Mesendoderm (in vitro differentiated cells): ENCODE data around the gene SCN4A.

Experiments
- DNase-seq: peaks from one replicate; pipeline ENCODE4 v3.0.0; 2013
- H2AK5ac ChIP-seq: 2 replicates; pipeline ENCODE4 v1.6.1; 2013; ENCODE audit warnings: low read length, inconsistent platforms
- H2BK120ac ChIP-seq: 2 replicates; pipeline ENCODE4 v1.6.1; 2013; ENCODE audit warnings: low read depth, mild to moderate bottlenecking, low read length, moderate library complexity, mixed read lengths
- H2BK15ac ChIP-seq: replicated peaks from 2 replicates; pipeline ENCODE4 v1.6.1; 2013; ENCODE audit warnings: low read depth, mild to moderate bottlenecking, moderate library complexity
- H2BK5ac ChIP-seq: 2 replicates; pipeline ENCODE4 v1.6.1; 2013; ENCODE audit warnings: low read length, inconsistent platforms
- H3K18ac ChIP-seq: 2 replicates; pipeline ENCODE4 v1.6.1; 2013; ENCODE audit warnings: mild to moderate bottlenecking, low read length, mixed read lengths
- H3K23ac ChIP-seq: one replicate; pipeline ENCODE4 v1.6.1; 2013; ENCODE audit warnings: low read length
- H3K27ac ChIP-seq: 2 replicates; pipeline ENCODE4 v1.5.1; 2013; ENCODE audit warnings: low read depth, mild to moderate bottlenecking, inconsistent platforms, low read length, moderate library complexity
- H3K27me3 ChIP-seq: 2 replicates; pipeline ENCODE4 v1.6.1; 2013; ENCODE audit warnings: low read length, control low read depth, mild to moderate bottlenecking, inconsistent platforms; ENCODE audit not compliant: insufficient read depth, poor library complexity
- H3K36me3 ChIP-seq: 2 replicates; pipeline ENCODE4 v1.6.1; 2013; ENCODE audit warnings: low read length, inconsistent platforms; ENCODE audit not compliant: control insufficient read depth, insufficient read depth
- H3K4ac ChIP-seq: one replicate; pipeline ENCODE4 v1.6.1; 2013; ENCODE audit warnings: low read depth, mild to moderate bottlenecking, low read length, moderate library complexity
- H3K4me1 ChIP-seq: 2 replicates; pipeline ENCODE4 v1.6.1; 2013; ENCODE audit warnings: low read depth, low read length, inconsistent platforms; ENCODE audit not compliant: control insufficient read depth
- H3K4me2 ChIP-seq: 2 replicates; pipeline ENCODE4 v1.6.1; 2013; ENCODE audit warnings: low read length
- H3K4me3 ChIP-seq: 2 replicates; pipeline ENCODE4 v1.5.1; 2013; ENCODE audit warnings: mild to moderate bottlenecking, low read length
- H3K56ac ChIP-seq: one replicate; pipeline ENCODE4 v1.6.1; 2013; ENCODE audit warnings: low read length
- H3K79me1 ChIP-seq: 2 replicates; pipeline ENCODE4 v1.6.1; 2013; ENCODE audit warnings: low read length, inconsistent platforms
- H3K79me2 ChIP-seq: 2 replicates; pipeline ENCODE4 v1.6.1; 2013; ENCODE audit warnings: mild to moderate bottlenecking, low read length; ENCODE audit not compliant: control insufficient read depth, insufficient read depth
- H3K9ac ChIP-seq: 2 replicates; pipeline ENCODE4 v1.6.1; 2013; ENCODE audit warnings: low read length, inconsistent platforms
- H4K5ac ChIP-seq: one replicate; pipeline ENCODE4 v1.6.1; 2013; ENCODE audit warnings: low read length
- H4K8ac ChIP-seq: one replicate; pipeline ENCODE4 v1.6.1; 2013; ENCODE audit warnings: low read depth, mild to moderate bottlenecking, control low read depth, low read length, moderate library complexity
- WGBS: extraction: QIAGEN DNeasy Blood & Tissue Kit; methylation state at CpG from one replicate; pipeline ENCODE4 v1.1.7; 2013; ENCODE audit warnings: low lambda C conversion rate, missing lambda C conversion rate; ENCODE audit not compliant: insufficient coverage; ENCODE audit errors: extremely low coverage; 5-methylcytosine and 5-hydroxymethylcytosine counted together

The SCN4A gene

DNA sequence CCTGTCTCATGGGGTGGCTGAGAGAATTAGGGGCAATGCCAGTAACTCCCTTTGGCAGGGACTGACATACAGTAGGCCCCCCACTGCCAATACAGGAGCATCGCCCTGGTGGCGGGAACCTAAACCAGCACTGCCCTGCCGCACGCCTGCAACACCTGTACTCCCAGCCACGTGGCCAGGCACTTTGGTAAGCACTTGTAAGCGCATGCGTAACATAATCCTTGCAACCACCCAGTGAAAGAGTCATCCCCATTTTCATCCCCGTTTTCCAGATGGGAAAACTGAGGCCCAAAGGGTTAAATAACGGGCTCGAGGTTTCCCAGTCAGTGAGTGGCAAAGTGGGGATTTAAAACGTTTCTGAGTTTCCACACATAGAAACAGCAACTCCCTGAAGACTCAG, 17.5 kb downstream of the SCN4A start:
- Histone ChIP-seq H3K79me2 (no peaks in the 10 kb centered on the region), H2BK15ac (no peak overlapping the region), H3K9ac (no peak overlapping the region), H3K36me3 (no peaks in the 10 kb centered on the region), H2BK5ac (no peak overlapping the region), H3K23ac (no peak overlapping the region), H3K27me3 (peaks cover 4% of the 10 kb centered on the region), H3K18ac (no peak overlapping the region), H2BK120ac (no peak overlapping the region), H3K4me2 (no peak overlapping the region), H3K4me1 (no peaks in the 10 kb centered on the region), H4K5ac (no peak overlapping the region), H3K4me3 (no peak overlapping the region), H2AK5ac (no peak overlapping the region), H4K8ac (no peak overlapping the region), H3K79me1 (no peaks in the 10 kb centered on the region), H3K27ac (no peak overlapping the region), H3K56ac (no peak overlapping the region), H3K4ac (no peak overlapping the region)
- WGBS = no CpG with 5 or more reads among the region's 11 CpGs
- no peak for DNase-seq

DNA sequence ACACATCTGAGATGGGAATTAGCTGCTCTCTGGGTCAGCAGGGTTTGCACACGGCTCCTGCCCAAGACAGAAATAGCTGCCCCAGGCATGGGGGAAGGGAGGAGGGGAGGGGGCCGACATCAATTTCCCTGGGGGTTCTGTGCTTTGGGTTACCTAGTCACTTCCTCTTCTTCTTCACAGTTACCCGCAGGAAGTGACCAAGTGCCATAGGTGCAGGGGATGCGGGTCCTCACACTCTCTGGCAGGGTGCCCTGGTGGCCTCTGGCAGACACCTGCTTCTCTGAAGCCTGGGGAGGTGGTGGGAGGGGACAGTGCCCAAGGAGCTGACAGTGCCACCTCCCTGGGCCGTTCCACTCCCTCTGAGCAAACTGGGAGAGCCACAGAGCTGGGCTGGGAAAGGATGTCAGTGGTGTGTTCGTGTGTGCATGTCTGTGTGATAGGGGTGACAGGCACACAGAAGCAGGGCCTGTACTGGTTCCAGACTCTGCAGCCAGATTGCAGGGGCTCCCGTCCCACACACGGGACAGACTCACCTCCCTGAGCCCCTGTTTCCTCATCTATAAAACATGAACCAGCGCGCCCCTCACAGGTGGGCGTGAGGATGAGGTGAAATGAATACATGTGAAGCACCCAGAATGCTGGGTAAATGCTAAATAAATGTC, 18.2 kb downstream of the SCN4A start:
- H3K4me1 ChIP-seq = no peaks in the 10 kb centered on the region
- no peak overlapping the region for H2AK5ac ChIP-seq
- no peak overlapping the region for H3K4ac ChIP-seq
- no peaks in the 10 kb centered on the region for H3K36me3 ChIP-seq
- peaks cover under 1% of the 10 kb centered on the region for H3K27me3 ChIP-seq
- H3K4me2 ChIP-seq = no peak overlapping the region
- H3K4me3 ChIP-seq = no peak overlapping the region
- no CpG with 5 or more reads among the region's 11 CpGs for WGBS
- H2BK120ac ChIP-seq = no peak overlapping the region
- H2BK5ac ChIP-seq = no peak overlapping the region
- H3K27ac ChIP-seq = no peak overlapping the region
- no peak overlapping the region for H3K9ac ChIP-seq
- H4K8ac ChIP-seq = no peak overlapping the region
- no peak for DNase-seq
- H3K56ac ChIP-seq = no peak overlapping the region
- H3K23ac ChIP-seq = no peak overlapping the region
- H3K79me2 ChIP-seq = no peaks in the 10 kb centered on the region
- no peaks in the 10 kb centered on the region for H3K79me1 ChIP-seq
- H3K18ac ChIP-seq = no peak overlapping the region
- no peak overlapping the region for H2BK15ac ChIP-seq
- no peak overlapping the region for H4K5ac ChIP-seq

DNA sequence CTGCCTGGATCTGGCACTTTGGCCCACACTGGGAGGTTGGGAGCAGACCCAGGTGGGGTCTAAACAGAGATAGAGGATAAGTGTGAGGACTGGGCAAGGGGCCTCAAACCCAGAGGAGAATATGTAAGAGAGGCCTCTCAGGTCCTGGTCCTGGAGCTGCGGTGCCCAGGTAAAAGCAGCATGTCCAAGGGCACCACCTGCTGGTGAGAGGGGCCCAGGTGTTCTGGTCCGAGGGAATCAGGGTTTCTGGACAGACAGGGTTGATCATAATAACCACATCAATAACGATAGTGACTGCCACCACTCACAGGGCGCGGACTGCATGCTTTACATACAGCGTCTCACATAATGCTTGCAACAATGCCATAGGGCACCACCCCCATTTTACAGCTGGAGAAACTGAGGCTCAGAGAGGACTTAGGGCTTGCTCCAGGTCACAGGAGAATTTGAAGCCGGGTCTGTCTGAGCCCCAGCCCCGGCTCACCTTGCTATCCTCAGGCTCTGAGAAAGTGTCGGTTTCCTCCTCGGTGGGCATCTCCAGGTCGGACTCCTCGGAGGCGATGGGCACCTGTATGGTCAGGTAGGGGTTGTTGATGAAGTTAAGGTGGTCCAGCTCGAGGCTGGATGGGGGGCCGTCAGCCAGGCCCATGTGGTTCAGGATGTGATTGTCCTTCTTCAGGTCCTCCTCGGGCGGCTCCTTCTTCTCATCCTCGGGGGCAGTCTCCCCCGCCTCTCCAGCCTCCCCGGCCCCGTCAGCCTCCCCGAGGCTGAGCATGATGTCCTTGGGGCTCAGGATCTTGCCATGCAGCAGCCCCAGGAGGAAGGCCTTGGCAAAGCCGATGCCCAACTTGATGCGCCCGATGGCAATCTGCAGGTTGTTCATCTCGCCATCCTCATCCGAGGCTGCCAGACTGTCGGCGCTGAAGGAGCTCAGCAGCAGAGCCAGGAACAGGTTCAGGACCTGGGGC, 21.5 kb downstream of the SCN4A start:
- no peak overlapping the region for H2BK120ac ChIP-seq
- no peaks in the 10 kb centered on the region for H3K36me3 ChIP-seq
- H2BK15ac ChIP-seq = no peak overlapping the region
- H3K79me1 ChIP-seq = no peaks in the 10 kb centered on the region
- H3K23ac ChIP-seq = no peak overlapping the region
- H3K4ac ChIP-seq = no peak overlapping the region
- H3K56ac ChIP-seq = no peak overlapping the region
- H3K18ac ChIP-seq = no peak overlapping the region
- no peak overlapping the region for H3K9ac ChIP-seq
- no peak overlapping the region for H2BK5ac ChIP-seq
- no peak overlapping the region for H3K4me2 ChIP-seq
- H4K8ac ChIP-seq = no peak overlapping the region
- no peaks in the 10 kb centered on the region for H3K79me2 ChIP-seq
- no peak overlapping the region for H4K5ac ChIP-seq
- DNase-seq = peak; percentile 54
- no CpG with 5 or more reads among the region's 29 CpGs for WGBS
- no peak overlapping the region for H3K27ac ChIP-seq
- H3K27me3 ChIP-seq = no peaks in the 10 kb centered on the region
- no peaks in the 10 kb centered on the region for H3K4me1 ChIP-seq
- no peak overlapping the region for H3K4me3 ChIP-seq
- no peak overlapping the region for H2AK5ac ChIP-seq

DNA sequence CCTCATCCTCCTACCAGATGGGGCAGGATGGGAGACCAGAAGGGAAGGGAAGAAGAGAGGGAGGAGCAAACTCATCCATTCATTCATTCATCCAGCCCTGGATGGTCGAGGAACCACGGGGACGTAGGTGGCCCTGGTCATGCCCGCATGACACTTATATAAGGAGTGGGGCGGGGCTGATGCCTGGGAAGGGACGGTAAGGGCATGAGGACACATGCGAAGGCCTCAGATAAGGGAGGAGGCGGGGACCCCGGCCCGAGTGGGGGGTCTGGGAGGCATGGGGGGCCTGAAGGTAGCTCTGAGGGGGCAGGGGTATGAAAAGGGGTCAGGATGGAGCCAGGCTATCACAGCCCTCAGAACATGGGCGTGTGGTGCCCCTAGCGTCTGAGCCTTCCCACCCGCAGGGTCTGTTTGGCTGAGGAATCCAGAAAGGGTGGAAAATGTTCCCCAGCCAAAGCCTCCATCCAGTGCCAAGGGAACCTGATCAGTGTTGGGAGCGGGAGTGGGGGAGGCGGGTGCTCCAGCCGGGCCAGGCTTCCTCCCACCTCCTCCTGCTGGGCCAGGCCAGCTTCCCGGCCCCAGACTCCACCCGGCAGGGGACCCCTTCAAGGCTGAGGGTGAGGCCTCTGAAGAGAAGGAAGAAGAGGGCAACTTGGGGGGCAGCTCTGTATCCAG, 23.0 kb downstream of the SCN4A start:
- H2BK5ac ChIP-seq = no peak overlapping the region
- no peak overlapping the region for H3K18ac ChIP-seq
- H3K56ac ChIP-seq = no peak overlapping the region
- no peak for DNase-seq
- no peak overlapping the region for H4K8ac ChIP-seq
- H4K5ac ChIP-seq = no peak overlapping the region
- no peak overlapping the region for H3K4me3 ChIP-seq
- H3K9ac ChIP-seq = no peak overlapping the region
- no peaks in the 10 kb centered on the region for H3K36me3 ChIP-seq
- no peaks in the 10 kb centered on the region for H3K79me1 ChIP-seq
- no peak overlapping the region for H2BK120ac ChIP-seq
- no CpG with 5 or more reads among the region's 18 CpGs for WGBS
- H2AK5ac ChIP-seq = no peak overlapping the region
- H3K79me2 ChIP-seq = no peaks in the 10 kb centered on the region
- H3K27ac ChIP-seq = no peak overlapping the region
- no peaks in the 10 kb centered on the region for H3K27me3 ChIP-seq
- H3K4ac ChIP-seq = no peak overlapping the region
- H2BK15ac ChIP-seq = no peak overlapping the region
- H3K23ac ChIP-seq = no peak overlapping the region
- no peaks in the 10 kb centered on the region for H3K4me1 ChIP-seq
- no peak overlapping the region for H3K4me2 ChIP-seq

DNA sequence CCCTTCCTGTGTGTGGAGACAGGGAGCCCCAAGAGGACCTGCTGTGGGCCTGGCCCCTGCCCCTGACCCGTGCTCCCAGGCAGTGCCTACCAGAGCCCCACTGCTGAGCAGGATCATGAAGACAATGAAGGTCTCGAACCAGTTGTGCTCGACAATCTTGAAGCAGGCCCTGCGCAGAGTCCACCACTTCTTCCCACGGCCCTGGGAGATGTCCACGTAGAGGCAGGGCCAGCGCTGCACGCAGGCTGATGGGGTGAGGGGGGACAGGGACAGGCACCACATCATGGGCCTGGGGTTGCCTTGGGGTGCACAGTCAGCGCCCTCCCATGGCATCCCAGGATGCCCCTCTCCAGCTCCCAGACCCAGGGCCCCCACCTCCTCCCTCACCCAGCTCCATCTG, 24.2 kb downstream of the SCN4A start:
- Histone ChIP-seq H2BK5ac (no peak overlapping the region), H3K27ac (no peak overlapping the region), H3K27me3 (no peaks in the 10 kb centered on the region), H3K23ac (no peak overlapping the region), H3K4me1 (no peaks in the 10 kb centered on the region), H3K56ac (no peak overlapping the region), H3K4me2 (no peak overlapping the region), H4K5ac (no peak overlapping the region), H2BK15ac (no peak overlapping the region), H3K36me3 (no peaks in the 10 kb centered on the region), H3K18ac (no peak overlapping the region), H3K79me2 (no peaks in the 10 kb centered on the region), H3K9ac (no peak overlapping the region), H2AK5ac (no peak overlapping the region), H3K4ac (no peak overlapping the region), H2BK120ac (no peak overlapping the region), H4K8ac (no peak overlapping the region), H3K79me1 (no peaks in the 10 kb centered on the region), H3K4me3 (no peak overlapping the region)
- no CpG with 5 or more reads among the region's 9 CpGs for WGBS
- no peak for DNase-seq
